ENCODE data around the gene ARHGEF28.

The ARHGEF28 gene

DNA sequence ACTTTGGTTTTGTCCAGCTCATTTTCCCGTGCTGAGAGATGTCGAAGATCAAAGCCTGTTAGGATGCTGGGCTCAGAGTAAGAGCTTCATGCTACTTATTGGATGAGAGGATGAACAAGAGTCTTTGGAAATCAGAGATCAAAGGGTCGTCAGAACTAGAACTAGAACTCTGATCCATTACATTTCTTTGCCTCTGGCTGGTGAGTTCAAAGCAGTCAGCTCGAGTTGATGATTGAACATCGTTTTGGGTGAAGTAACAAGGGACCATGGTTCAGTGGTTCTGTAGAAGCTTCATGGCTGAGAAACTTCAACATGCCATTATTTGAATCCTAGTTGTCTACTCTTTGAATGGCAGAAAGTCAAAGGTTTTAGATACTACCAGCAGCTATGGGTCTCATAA is 320.3 kb downstream of the ARHGEF28 start:
- no peak for DNase-seq

DNA sequence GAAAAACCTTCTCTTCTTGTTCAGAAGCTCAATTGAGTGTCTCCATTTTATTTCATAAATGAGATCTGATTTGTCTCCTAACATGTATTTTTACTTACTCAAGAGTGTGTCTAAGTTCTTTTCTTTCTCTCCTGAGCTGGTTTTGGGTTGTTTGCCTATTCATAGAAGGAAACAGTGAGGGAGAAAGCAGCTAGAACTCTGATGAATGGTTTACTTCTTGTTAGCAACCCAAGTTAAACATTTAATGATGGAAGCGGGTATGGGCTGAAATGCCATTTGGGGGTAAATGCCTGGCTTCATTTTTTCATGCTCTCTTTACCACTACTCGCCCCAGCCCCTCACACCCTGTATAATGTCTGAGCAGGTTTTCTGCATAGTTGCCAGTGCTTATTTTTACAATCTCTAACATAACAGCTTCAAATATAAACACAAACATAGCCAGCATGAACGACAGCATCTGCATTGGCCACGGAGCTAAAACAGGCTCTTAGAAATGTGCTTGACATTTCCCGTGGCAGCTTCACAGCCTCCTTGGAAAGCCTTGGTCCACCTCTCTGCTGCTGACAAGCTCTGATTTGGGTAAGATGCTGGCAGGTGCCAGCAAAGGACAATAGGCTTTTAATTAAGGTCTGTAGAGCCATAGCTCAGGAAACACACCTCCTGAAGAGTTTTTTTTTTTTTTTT is 321.1 kb downstream of the ARHGEF28 start:
- DNase-seq = no peak

DNA sequence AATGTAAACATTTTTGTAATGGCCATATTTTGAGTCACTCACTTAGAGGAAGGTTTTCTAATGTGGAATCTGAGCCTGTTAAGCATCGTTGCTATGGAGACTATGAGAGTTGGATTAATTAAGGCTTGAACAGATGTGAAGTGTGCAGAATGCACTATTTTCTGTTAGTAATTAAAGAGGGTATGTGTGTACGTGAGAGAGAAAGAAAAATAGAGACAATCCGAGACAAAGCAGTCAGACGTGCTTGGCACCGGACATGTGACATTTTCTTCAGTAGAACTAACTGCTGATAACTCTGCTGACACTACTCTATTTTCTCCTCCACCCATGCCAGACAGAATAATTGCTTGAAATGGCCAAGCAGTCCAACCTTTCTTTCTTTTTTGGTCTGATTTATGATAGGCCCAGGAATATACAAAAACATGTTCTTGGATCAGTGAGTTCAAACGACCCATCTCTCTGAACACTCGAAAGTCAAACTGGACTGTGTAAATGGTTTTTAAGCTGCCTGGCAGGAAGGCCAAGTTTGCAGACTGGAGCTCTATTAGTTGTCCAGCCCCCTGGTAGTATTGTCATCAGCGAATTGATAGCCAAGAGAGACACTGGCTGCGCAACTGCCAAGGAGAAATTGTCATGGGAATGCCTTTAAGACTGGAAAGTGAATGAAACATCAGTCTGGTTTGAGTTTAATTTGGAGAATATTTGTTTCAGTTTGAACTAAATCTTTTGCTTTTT is 322.1 kb downstream of the ARHGEF28 start:
- no peak for DNase-seq

DNA sequence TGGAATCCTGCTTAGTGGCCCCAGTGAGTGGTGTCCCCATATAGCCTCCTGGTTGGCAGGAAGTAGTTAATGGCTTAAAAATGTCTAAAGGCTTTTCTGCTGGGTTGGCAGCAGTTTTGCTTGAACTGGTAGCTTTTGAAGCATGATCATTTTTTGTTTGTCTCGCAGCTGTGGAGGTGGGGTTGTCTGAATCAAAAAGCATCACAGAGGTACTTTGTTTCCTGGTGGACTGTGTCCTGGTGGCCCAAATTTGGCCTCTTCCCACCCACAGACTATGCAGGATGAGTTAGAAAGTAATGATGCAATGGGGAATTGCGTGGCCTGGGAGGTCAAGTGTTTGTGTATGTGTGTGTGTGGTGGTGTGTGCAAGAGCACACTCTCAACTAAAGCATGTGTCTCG is 322.7 kb downstream of the ARHGEF28 start:
- no peak for DNase-seq

DNA sequence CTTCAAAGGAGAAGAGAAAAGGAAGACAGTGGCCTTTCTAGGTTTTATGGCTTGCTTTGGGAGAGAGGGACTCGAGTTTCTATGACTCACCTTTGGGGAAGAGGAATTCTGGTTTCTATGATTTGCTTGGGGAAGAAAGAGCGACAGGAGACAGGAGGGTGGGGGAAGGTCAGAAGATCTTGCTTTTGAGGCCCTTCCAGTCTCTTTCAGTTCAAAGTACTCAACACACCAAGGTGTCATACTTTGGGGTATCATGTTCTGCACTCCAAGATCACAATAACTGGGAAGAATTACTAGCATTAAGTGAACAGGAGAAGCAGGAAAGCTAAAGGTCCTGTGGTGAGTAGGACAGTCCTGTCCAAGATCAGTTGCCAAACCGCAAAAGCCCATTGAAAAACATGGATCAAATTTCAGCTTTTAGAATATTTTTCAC is 324.5 kb downstream of the ARHGEF28 start:
- DNase-seq = no peak

DNA sequence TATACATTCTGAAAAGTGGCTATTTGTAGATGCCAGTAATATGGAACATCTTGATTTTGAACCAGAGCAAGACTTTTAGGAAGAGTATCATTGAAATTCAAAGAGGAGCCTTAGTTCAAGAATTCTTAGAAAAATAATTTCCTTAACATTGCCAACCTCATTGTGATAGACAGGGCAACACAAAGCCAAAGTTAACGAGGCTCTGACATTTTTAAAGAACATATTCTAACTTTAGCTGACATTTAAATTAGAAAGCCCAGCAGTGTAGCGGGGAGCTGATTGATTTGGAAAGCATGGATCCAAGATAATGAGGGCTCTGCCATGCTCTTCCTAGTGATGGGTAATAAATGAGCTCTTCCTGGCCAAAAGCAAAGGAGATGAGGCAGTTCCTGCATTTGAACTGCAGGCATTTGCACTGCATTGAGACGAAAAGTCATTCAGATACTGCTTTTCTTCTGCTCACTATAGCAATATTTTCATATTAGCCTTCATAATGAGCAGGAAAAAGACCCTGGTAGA is 325.0 kb downstream of the ARHGEF28 start:
- DNase-seq = no peak

DNA sequence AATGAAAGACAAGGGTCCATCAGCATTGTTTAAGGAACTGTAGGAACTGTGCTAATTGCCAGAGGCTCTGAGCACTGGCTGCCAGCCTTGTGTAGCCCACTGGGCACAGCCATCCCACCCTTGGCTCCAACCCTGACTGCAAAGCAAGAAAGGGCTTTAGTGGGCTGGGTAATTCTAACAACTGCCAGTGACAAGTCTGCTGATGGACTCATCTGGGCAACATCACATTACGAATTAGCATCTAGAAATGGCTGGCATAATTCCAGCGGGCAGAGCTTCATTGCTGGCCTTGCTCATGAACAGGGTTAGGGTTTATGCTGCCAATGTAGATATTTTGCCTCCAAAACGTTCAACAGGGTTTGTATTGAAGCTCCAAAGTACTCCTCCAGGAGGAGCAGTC is 326.9 kb downstream of the ARHGEF28 start:
- DNase-seq = no peak

DNA sequence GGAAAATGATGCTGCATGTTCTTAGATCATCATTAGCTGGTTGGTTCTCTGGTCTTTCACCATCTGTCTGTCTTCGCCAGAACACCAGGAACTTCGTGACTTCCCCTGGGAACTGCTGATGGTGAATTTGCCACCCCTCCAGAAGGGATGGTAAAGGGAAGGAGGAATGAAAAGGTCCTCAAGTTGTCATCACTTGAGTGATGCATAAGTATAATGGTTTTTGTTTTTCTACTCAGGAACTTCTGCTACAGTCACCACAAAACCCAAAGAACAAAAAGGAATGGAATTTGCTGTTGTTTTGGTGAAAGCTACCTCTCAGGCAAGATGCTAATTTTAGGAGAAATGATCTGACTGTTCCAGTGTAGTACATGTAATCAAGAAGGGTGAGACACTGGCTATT is 328.4 kb downstream of the ARHGEF28 start:
- no peak for DNase-seq

DNA sequence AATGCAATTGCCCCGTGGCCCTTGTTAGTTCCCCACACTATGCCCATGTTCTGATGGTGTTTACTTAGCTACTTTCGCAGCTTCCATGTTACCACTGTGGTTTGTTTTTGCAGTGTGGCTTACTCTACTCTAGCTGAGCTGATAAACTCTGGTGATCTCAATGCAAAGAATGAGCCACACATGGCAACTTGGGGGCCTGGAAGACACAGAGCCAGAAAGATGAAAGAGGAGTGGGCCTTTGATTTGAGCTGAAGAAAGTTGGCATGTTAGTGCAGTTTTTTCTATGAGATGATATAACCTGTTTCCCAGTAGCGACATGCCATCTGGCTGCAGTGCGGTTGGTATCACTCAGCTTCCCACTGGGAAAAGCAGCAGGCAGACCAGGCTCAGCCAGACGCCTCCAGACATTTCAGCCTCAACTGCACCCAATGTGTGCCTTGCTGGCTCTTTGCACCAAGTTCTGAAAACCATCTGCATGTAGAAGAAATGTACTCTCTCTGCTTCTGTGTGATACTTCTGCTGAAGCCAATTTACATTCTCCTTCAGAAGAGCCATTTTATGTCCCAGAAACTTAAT is 329.4 kb downstream of the ARHGEF28 start:
- DNase-seq = no peak

DNA sequence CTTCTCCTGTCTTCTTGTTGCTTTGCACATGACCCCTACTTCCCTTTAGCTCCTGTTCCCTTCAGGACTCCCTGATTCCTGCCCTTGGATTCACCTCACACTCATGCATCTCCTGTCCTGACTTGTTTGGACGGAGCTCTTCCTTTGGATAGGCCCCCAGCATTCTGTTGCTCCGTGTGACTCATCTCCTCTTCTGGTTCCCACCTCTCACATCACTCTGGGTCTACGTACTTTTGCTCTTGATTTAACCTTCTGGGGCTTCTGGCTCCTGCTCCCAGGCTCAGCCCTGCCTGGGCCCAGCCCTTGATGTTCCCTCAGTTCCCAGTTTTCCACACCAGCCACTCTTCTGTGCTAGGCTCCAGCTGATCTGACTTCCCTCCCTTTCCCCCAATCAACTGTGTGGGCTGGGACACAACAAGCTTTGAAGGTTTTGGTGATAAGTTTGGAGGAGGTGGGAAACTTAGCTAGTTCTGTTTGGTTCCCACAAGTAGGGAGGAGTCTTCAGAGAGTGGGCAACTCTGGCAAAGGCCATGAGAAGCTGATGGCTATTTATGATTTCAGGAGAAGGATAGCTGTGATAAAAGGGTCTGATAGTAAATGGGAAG is 331.5 kb downstream of the ARHGEF28 start:
- no peak for DNase-seq

DNA sequence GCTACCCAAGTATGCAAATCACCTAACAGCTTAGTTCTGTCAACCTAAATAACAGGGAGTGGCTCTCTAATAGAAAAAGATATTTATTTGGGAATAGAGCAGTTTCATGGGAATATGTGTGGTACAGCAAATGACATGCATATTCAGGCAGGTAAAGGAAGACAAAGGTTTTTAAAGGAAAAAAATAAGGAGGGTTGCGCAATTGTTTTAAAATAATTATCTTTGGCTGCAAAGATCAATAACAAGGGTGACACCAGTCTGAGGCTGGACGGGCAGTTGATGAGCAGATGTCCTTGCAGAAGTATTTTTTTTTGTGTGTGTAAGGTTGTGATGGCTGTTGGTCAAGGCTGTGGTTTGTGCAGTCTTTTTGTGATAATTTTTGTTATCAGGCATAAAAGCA is 332.0 kb downstream of the ARHGEF28 start:
- DNase-seq = no peak

DNA sequence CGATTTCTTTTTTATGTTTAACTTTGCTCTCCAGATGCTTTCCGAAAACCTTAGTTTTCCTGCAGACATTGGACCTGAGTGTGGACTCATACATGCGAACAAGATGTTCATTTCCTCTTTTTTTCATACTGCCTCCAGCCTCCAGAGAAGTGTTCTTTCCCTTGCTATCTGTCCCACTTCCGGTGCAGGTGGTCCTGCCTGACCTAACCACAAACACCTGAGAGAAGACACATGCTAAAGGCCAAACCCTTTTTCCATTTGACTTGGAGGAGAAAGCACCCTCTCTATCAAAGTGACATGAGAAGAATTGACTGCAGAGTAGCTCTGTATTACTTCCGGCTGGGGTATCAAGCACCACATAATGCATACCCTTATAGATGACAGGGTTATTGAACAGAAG is 334.0 kb downstream of the ARHGEF28 start:
- no peak for DNase-seq

DNA sequence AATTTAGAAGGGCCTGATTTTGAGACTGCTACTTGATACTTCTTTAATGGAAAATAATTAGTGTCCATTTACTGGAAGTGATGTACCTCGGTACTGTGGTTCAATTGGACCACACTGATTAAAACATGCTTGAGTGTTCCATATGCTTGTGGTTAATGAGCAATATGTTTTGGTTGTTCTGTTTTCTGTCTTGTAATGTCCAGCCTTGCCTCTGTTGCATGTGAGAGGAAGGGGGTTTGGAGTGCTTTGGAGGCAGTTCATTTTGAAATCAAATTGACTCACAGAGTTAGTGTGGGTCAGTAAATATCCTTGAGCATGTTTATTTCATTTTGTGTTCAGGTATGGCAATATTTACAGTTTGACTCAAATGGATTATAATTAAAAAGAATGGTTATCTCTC is 334.4 kb downstream of the ARHGEF28 start:
- DNase-seq = no peak

DNA sequence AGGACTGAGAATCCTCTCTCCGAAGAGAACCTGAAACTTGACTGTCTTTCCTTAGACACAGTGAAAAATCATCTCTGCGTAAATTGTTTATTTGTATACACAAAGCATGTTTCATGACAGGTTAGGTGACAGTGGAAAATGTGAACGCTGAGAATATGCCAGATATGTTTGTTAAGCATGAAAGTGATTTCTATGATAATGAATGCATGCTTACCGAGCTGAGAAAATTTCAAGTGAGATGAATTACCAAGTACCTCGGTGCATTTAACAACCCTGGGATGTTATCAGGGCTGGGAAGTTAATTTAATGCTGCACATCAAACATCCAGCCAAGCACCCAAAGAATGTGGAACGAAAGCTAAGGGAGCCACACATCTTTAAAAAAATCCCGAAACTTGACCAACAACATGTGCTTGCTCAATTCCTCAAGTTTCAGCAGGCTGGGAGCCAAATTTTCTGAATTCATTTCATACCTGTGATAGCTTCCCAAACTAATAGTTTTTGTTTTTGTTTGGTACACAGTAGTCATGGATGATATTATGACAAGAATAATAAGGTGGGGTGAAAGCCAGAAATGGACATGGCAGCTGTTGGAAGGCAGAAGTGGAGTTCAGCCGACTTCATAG is 336.9 kb downstream of the ARHGEF28 start:
- no peak for DNase-seq

DNA sequence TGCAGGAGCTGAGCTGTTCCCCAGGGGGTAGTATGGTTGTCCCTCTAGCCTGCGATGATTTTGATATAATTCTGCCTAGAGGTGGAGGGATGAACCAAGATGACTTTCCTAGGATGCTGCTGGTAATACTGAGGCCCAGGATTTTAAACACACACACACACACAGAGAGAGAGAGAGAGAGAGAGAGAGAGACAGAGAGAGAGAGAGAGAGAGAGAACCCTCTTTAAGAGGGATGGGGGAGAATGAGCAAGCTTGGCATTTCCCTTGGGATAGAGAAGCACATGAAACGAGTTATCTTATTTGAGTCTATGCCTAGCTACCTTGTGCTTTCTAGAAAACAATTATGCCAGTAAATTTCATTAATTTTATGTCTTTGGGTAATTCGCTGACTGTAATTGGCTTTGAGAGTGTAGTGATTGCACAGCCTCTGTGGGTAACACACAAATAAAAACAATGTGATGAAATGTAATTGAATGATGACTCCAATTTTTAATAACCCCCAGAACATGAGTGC is 338.4 kb downstream of the ARHGEF28 start:
- no peak for DNase-seq

DNA sequence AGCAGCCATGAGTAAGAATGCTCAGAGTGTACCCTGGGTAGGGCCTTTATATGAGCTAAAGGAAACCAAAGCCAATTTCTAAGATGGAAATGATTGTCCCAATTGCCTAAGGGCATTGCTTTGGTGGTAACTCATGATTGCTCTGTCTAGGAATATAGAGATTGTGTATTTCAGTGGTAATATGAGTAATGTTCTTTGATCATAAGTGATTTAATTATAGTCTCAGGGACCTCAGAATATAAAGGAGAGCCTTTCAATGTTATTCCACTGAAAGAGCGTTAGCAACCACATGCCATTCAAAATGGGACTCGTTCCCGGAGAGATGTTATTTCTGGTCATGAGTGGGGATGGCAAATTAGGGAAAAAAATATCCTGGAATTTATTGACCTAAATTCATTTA is 340.5 kb downstream of the ARHGEF28 start:
- peak; percentile 16 for DNase-seq

DNA sequence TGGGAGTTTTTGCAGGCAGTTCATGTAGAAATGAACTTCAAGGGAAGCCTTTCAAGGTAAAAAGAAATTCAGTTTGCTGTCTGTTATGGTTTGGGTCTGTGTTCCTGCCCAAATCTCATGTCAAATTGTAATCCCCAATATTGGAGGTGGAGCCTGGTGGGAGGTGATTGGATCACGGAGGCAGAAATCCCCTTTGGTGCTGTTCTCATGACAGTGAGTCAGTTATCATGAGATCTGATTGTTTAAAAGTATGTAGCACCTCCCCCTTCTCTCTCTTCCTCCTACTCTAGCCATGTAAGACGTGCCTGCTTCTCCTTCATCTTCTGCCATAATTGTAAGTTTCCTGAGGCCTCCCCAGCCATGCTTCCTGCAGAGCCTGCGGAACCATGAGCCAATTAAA is 341.4 kb downstream of the ARHGEF28 start:
- no peak for DNase-seq

DNA sequence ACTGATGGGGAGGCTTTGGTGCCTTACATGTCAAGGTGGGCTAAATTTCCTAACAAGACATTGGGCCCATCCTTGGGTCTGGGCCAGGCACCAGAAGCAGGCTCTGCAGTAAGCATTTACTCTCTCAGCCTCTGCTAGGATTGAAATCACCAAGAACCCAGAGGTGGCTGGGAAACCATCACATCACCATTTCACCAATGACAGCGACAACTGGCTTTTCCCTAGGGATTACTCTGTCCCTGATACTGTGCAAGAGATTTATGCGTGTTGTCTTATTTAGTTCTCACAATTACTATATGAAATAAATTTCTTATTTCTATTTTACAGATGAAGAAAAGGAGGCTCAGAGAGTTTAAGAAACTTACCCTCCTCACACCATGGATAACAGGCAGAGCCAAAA is 342.2 kb downstream of the ARHGEF28 start:
- DNase-seq = no peak

DNA sequence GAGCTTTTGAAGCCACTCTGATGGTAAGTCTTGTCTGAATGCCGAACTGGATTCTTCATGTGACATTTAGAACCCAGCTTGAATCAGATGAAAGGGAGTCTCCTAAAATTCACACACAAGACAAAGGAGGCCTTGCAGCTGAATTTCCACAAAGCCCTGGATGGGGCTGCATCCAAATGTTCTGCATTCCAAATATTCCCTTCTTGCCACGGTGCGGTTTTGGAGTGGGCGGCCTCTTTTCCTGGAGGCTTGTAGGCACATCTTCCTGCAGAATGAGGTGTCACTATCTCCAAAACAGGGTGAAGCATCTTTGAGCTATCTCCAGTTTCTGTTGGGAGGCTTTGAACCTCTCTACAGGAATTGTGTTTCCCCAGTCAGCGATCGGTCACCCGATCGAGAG is 342.7 kb downstream of the ARHGEF28 start:
- no peak for DNase-seq

DNA sequence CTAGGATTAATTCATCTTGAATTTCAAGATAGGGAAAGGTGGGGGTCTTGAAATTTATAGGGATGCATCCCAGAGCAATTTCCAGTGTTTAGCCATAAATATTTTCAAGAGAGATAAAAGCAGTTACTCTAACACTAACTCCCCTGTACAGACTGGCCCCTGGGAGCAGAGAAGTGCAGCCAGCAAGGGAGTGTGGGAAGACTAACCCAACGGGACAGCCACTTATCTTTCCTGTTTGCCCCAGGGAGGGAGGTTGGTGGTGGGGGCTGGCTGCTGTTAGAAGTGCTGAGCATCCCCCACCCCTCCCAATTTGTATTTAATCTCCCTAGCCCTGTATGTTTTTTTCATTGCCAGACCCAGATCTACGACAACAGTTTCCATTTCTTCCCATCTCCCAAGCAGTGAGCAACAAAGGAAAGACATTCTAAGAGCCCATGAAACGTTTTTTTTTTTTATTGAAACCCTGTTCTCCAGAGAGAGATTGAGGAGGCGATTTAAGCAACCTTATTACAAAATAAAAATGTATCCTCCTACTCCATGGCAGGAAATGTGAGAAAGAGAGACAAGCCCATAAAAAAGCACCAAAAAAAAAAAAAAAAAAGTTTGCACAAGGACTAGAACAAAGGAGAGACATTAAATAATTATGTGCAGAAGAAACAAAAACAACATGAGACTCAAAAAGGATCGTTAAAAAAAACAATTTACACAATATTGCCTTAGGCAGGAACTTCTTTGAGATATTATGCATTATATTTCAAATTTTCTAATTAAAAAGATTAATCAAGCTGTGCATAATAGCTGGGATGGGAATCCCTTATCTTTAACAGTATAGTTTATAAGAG is 343.4 kb downstream of the ARHGEF28 start:
- DNase-seq = no peak

DNA sequence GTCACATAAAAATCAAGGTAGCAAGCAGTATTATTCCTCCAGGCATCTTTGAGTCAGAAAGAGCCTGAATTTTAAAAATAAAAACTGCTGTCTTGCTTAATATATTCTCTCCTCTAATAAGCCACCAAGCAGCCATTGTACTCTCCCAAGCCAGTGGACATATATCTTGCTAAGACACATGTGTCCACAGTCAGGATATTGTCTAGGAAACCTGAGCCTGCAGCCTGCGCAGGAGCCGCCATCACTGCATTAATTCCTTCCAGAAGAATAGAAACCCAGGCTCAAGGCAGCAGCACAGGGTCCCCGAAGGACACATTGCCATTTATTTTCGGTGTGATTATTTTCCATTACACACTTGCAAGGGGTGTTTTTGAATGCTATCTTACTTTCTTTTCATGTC is 345.3 kb downstream of the ARHGEF28 start:
- DNase-seq = no peak

DNA sequence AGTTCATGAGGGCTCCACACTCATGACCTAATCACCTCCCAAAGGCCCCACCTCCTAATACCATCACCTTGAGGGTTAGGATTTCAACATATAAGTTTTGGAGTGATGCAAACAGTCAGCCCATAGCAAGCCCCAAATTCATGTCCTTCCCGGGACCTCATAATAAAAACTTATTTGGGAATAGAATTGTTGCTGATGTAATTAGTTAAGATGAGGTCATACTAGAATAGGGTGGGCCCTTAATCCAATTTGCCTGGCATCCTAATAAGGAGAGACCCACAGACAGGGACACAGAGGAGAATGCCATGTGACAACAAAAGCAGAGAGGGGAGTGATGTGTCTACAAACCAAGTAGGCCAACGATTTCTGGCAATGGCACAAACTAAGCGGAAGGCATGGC is 347.1 kb downstream of the ARHGEF28 start:
- DNase-seq = no peak
